ENCODE results near the gene MIS12.

The MIS12 gene, protein sequence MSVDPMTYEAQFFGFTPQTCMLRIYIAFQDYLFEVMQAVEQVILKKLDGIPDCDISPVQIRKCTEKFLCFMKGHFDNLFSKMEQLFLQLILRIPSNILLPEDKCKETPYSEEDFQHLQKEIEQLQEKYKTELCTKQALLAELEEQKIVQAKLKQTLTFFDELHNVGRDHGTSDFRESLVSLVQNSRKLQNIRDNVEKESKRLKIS

GRCh38 chr17:5486206-5487124 lies at the start of gene MIS12:
Gene MIS12, plus strand, starts transcription at chr17:5486566. Its CDS starts 2,297 bp downstream, at chr17:5488863.
- DNase-seq = peak; percentile 98

- DNase-seq = no peak
Measured at GRCh38 chr17:5437721-5438317, 48.5 kb upstream of the MIS12 start.

DNA sequence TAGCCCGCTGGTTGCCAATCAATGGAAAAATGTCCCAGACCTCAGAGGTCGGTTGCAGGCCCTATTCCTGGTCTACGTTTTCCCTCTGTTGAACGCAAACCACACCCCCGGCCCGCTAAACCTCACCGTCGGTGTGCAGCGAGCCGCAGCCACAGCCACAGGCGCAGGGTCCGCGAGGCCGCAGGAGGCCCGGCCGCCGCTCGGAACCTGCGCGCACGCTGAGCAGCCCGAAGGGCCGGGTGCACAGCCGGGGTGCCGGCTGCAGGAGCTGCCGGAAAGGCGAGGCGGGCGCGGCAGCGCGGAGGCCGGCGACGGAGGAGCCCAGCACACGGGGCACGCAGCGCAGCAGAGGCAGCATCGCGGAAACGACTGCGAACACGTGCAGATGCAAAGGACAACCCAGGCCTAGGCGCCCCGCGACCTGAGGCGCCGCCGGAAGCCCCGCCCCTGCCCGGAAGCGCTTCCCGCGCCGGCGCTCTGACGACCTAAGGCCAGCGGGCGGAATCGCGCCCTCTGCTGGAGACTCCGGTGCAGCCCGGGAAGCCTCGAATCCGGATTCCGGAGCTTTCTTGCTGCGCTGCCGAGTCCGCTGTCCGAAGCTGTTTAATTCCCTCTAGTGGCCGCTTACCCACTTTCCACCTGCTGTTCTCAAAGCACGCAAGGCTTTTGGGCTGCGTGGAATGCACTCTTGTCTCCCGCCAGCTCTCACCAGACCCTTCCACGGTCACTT lies 47.5 kb upstream of the MIS12 start, which contains the start of gene C1QBP:
Gene C1QBP, minus strand, starts transcription at position 440 of the 730 bp plus-strand sequence. Its CDS starts 82 bp downstream, at position 358.
- peak; percentile 88 to 90 for DNase-seq

- no peak for DNase-seq
Measured at GRCh38 chr17:5439446-5439764, 47.0 kb upstream of the MIS12 start.

DNA sequence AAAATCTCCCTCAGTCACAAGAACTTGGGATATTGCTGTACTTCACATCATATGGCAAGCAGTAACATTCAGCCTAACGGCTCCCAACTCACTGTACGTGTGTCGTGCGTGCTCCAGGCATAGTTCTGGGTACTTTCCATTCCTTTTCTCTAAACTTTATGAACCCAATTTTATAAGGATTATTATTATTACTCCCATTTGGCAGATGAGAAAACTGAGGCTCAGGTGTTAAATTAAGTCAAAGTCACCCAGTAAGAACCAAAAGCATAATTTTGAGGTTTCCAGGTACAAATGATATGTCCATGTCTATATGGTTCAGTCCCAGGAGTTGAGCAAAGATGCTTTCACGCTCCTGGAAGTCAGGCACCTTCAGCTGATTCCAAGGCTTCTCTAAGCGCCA lies 42.6 kb upstream of the MIS12 start:
- DNase-seq = no peak

DNA sequence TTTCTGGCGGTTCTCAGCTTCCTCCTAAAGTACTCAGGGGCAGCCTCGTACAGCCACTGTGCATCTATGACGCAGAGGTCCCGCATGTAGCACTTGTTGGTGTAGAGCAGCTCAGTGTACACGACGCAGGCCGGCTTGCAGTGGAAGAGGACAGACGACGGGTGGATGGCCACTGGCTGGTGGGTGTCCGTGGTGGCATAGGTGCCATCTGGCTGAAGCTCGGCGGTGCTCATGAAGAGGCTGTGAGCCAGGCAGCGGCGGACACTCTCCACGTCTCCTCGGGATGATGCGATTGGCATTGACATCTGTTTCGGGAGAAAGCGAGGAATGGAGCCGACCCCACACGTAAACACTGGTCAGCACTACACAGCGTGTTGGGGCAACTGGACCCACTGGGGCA lies 42.2 kb upstream of the MIS12 start:
- no peak for DNase-seq

- no peak for DNase-seq
Measured at GRCh38 chr17:5446786-5447185, 39.6 kb upstream of the MIS12 start.

DNA sequence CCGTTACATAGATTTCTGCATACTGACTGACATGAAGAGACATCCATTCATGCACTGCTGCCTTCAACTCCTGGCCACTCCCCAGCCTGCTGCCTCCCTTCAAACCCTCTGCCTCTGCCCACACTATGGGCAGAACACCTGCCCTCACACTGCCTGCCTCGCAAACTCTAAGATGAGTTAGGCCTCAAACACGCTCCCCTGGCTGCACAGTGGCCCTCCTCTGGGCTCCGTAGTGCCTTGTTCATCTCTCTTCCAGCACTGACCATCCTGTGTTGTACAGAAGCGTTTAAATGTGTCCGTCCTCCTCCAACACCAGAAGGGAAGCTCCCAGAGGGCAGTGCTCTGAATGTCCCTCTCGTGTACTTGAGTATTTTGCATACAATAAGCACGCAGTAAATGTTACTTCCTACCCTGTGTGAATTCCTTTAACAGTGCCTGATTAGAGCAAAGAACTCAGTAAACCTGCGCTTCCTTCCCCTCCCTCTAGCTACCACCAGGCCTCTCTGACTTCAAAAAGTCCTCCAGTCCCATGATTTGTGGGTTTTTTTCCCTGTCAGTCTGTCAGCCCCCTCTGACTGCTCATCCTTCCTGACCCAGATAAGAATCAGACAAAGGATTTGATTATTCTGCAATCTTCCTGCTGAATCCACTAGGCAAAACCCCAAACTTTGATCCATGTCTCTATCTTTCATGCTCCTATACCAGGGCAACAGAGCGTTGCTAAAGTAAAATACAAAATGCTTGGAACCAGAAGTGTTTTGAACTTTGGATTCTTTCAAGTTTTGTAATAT lies 21.5 kb upstream of the MIS12 start:
- no peak for DNase-seq

DNA sequence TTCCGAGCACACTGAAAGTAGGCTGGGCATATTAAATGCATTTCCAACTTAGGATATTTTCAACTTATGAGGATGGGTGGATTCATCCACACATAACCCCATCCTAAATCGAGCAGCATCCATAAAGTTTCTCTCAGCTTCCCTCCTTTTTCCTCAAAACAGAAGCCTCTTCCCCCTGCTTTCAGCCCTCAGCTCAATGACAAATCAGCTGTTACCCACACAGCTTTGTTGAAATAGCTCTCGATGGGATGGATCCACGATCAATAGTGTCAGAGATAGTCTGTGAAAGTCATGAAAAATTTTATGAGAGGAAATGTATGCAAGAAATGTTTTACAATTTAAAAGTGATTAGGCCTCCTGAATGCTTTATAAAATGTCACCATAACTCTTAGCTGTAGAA lies 20.1 kb upstream of the MIS12 start:
- no peak for DNase-seq

GRCh38 chr17:5467416-5467815 lies 18.9 kb upstream of the MIS12 start:
- no peak for DNase-seq

DNA sequence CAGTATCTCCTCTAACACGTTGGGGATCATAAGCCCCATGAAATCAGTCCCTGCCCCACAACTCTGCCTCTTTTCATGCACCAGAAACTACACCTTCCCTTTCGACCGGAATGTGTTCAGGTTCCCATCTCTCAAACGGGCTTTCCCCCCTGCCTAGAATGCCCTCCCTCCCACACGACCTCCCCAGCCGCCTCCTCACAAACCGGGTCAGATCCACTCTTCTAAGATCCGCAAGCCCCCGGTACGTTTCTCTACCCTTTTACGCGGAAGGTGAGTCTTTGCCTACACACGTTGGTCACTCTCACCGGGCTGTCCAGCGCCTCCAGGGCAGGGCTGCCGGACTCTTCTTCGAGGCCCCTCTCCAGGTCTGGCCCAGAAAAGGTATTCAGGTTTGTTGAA lies 18.3 kb upstream of the MIS12 start:
- DNase-seq = peak; percentile 29 to 31

DNA sequence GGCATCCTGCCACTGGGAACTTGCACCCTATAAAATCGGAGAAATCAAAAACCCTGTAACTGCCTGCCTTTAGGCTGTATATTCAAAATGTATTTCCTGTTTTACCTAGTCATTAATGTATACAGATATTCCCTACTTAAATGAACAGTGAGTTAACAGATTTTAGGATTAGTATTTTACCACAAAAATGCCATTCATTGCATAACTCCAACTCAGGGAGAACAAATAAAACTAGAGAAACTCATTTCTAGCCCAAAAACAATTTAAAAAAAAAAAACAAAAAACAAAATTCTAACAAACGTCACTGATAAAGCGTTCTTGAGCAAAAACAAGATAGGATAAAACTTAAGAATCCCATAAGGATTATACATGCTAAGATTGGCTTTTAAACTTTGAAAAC lies 13.9 kb upstream of the MIS12 start:
- no peak for DNase-seq

DNA sequence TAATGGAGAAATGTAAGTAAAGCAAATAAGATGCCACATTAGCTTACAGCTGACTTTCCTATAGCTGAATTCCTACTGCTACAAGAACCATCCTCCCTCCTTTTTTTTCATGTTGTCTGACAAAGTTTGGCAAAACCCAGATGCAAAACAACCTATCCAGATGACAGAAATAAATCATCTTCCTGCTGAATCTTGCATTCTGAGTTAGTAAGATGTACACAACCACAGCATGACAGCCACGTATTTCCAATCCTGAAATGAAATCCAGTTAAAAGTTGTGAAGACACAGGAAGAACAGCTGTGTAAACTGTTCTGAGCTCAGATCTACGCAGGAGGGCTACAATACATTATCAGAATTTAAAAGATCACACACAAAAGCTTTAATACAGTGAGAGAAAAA lies 12.5 kb upstream of the MIS12 start:
- no peak for DNase-seq

GRCh38 chr17:5478992-5479391 lies 7.4 kb upstream of the MIS12 start:
- DNase-seq = no peak

- DNase-seq = no peak
Measured at GRCh38 chr17:5480962-5481361, 5.4 kb upstream of the MIS12 start.

GRCh38 chr17:5481451-5481850 lies 4.9 kb upstream of the MIS12 start:
- DNase-seq = no peak

GRCh38 chr17:5485270-5486205 lies 828 bp upstream of the MIS12 start, which contains the start of gene DERL2:
Gene DERL2, minus strand, starts transcription at chr17:5486178. Its CDS starts 17 bp downstream, at chr17:5486161.
- DNase-seq = no peak

GRCh38 chr17:5488752-5489151 lies 2.4 kb downstream of the MIS12 start:
- no peak for DNase-seq

DNA sequence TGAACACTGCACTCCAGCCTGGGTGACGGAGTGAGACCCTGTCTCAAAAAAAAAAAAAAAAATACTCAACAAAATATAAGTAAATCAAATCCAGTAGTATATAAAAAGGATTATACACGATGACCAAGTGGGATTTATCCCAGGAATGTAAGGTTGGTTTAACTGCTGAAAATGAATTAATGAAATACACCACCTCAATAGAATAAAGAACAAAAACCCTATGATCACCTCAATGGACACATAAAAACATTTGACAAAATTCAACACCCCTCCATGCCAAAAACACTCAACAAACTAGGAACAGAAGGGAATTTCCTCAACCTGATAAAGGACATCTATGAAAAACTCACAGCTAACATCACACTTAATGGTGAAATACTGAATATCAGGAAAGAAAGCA lies 6.6 kb downstream of the MIS12 start:
- no peak for DNase-seq

- no peak for DNase-seq
Measured at GRCh38 chr17:5499476-5500231, 13.3 kb downstream of the MIS12 start.

Data from activated CD4-positive, alpha-beta T cell treated with anti-CD3 and anti-CD28 coated beads, Interleukin-2, amount 50 U/mL, for 4 hours (primary cell).